Stimulated activated CD8-positive, alpha-beta memory T cell treated with anti-CD3 and anti-CD28 coated beads, Interleukin-12 subunit alpha, Interleukin-12 subunit beta, amount 100 ng/mL, for 1 hour (primary cell): ENCODE results near the gene PARK7.

Experiments used
- DNase-seq: peaks from one replicate; pipeline ENCODE4 v3.0.0-alpha.2; 2020; ENCODE audit warnings: low read depth

The PARK7 gene

GRCh38 chr1:8024329-8024728, 62.8 kb downstream of the PARK7 start:
- DNase-seq, result no peak

- DNase-seq, result no peak
Measured at GRCh38 chr1:8025061-8025670, 63.7 kb downstream of the PARK7 start.

- no peak for DNase-seq
Measured at GRCh38 chr1:8025671-8026144, 64.2 kb downstream of the PARK7 start.

GRCh38 chr1:8026153-8026975, 64.9 kb downstream of the PARK7 start, which contains the start of gene ERRFI1:
Gene ERRFI1 (minus strand): TSS chr1:8026309. CDS start chr1:8015619, 10,690 bp downstream.
- peak; percentile 77 for DNase-seq

DNA sequence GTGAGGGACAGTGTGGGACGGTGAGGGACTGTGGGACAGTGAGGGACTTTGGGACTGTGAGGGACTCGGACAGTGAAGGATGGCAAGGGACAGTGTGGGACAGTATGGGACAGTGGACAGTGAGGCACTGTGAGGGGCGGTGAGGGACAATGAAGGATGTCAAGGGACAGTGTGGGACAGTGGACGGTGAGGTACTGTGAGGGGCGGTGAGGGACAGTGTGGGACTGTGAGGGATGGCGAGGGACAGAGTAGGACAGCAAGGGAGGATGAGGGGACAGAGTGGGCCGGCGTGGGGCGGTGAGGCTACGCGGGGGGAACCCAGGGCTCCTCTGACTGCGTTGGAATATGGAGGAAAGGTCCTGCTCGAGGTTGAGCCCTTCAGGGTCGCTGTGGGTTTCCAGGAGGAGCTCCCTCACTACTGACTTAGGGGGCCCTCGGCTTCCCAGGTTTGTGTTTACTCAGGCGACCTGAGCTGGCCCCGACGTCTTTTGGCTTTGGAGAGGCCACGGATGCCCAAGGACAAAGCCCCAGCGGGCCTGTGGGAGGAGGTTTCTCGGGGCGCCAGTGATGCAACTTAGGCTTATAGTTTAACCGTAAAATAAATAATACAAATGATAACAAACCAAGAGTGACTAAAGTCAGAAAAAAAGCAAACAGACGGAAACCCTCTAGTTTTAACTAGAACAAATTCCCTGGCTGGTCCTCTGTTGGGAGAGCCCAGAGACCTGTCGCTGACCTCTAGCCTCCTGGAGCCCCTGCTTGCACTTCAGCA, 65.7 kb downstream of the PARK7 start:
- DNase-seq, result no peak

GRCh38 chr1:8027748-8028570, 66.4 kb downstream of the PARK7 start:
- DNase-seq, result no peak

- no peak for DNase-seq
Measured at GRCh38 chr1:8028571-8028910, 67.0 kb downstream of the PARK7 start.

DNA sequence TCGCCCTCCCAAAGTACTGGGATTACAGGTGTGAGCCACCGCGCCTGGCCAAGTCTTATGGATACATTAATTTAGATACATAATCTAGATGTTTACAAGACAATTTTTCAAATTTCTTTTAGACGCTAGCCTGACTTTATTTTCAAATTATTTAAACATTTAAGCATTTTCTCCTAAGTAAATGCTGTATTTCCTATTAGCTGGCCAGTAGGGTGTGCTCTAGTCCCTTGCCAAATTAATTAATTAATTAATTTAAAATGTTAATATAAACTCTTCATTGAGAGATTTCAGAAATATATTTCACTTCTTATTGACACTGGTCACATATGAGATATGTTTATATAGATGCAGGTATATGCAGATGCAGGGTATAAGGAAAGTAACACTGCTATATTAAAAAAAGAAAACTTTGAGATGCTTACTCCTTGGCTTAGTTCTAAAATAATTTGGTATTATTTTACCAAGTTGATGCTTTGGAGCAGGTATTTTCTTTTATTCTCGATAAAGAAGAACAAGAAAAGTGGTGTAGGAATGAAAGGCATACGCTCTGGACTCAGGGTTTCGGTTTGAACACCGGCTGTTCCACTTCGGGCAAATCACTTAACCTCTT, 69.8 kb downstream of the PARK7 start:
- DNase-seq, result no peak

DNA sequence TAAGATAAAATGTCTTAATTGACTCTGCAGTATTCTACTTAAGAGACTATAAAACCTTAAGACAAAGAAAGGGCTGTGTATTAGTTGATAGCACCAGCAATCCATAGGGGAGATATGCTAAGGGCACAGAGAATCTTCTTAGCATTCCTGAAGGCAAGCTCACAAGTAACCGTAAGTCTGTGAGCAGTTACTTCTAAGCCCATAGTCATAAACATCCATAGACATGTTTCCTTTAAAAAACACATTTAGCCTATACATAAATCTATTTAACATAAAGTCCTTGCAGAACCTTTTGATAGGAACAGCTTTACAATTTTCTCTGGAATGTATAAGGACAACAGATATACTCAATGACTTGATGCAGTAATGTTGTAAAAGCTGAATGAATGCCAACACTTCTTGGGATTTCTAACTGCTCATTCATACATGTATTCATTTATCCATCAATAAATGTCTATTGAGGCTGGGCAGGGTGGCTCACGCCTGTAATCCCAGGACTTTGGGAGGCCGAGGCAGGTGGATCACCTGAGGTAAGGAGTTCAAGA, 70.9 kb downstream of the PARK7 start:
- DNase-seq, result no peak

DNA sequence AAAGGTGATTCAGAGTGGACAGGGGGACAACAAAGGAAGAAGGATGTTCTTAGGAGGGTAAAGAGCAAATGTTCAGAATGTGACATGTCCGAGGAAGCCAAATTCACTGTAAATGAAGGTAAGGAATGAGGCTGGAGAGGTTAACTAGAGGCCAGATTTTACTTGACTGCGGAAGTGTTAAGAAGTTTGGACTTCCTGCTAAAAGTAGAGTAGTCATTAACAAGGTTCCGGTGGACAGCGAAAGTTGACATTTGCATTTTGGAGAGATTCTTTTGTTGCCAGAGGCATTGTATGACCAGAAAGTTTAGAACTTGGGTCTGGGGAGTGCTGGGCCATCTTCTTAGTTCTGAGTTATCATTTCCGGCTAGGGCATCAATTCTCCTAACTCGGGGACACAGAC, 71.8 kb downstream of the PARK7 start:
- DNase-seq, result no peak
